Calu3 (cell line): ENCODE measurements around the gene GLP2R. TPM values are rescaled to one million over a fixed set of nuclear protein-coding genes. Genes with fewer than 3 reads are reported as not detected.

Experiments used
- BruUV-seq: library from RNA; stranded (reverse); fragments of 400-500 nt; replicated peaks from 2 replicates; lab custom pipeline; 2021; lab: Mats Ljungman, UMichigan
- CTCF ChIA-PET: fragments of 300-600 bp; sonication (Branson Sonifier 250); formaldehyde crosslinking; loops from one replicate; lab custom pipeline; 2022; ENCODE audit warnings: antibody characterized with exemption; lab: Charles Lee
- DNase-seq: peaks from one replicate; pipeline ENCODE4 v3.0.0; 2022
- H3K27ac Mint-ChIP-seq: one replicate; pipeline ENCODE4 v1.8.0; 2022; ENCODE audit warnings: mixed read lengths; ENCODE audit not compliant: unreplicated experiment
- H3K27me3 Mint-ChIP-seq: one replicate; pipeline ENCODE4 v1.8.0; 2022; ENCODE audit warnings: mixed read lengths; ENCODE audit not compliant: unreplicated experiment
- H3K36me3 Mint-ChIP-seq: one replicate; pipeline ENCODE4 v1.8.0; 2022; ENCODE audit warnings: mild to moderate bottlenecking, moderate library complexity, mixed read lengths; ENCODE audit not compliant: insufficient read depth, unreplicated experiment
- H3K4me1 Mint-ChIP-seq: one replicate; pipeline ENCODE4 v1.8.0; 2022; ENCODE audit warnings: mild to moderate bottlenecking, low read depth, mixed read lengths; ENCODE audit not compliant: unreplicated experiment
- H3K4me3 Mint-ChIP-seq: one replicate; pipeline ENCODE4 v1.8.0; 2022; ENCODE audit warnings: mild to moderate bottlenecking, low read depth, moderate library complexity, mixed read lengths; ENCODE audit not compliant: unreplicated experiment
- H3K9me3 Mint-ChIP-seq: one replicate; pipeline ENCODE4 v1.8.0; 2022; ENCODE audit warnings: low read depth, mixed read lengths; ENCODE audit not compliant: unreplicated experiment
- CTCF ChIP-seq: fragments of 200-600 bp; IDR thresholded peaks from one replicate; pipeline ENCODE4 v1.8.0; 2022; ENCODE audit warnings: antibody characterized with exemption; ENCODE audit not compliant: unreplicated experiment
- intact Hi-C: fragments of 100-400 bp; cut with micrococcal nuclease; formaldehyde crosslinking; loops from one replicate; pipeline ENCODE4 v1.10.0; 2022; ENCODE audit not compliant: unreplicated experiment
- total RNA-seq: library from RNA; stranded (reverse); gene quantifications from 2 replicates; pipeline ENCODE4 v1.2.3, GENCODE V29; 2022

Gene GLP2R
- total RNA-seq, 1 experiment from 2014 or later, result 0.59 TPM

- intact Hi-C loops, result no loop called here
- CTCF ChIA-PET, result no interaction called here
- TF ChIP-seq CTCF, result no peak
- Mint-ChIP-seq H3K27me3 (no peaks in the 10 kb centered on the region), H3K4me3 (no peak overlapping the region), H3K9me3 (no peaks in the 10 kb centered on the region), H3K4me1 (no peaks in the 10 kb centered on the region), H3K27ac (no peak overlapping the region), H3K36me3 (no peaks in the 10 kb centered on the region)
- DNase-seq, result no peak
- no TSS peak for BruUV-seq
Observed at GRCh38 chr17:9931144-9931741, 105.5 kb downstream of the GLP2R start.

- no TSS peak for BruUV-seq
- CTCF ChIA-PET, result no interaction called here
- H3K4me3 Mint-ChIP-seq, result no peak overlapping the region
- H3K4me1 Mint-ChIP-seq, result no peaks in the 10 kb centered on the region
- TF ChIP-seq CTCF, result no peak
- no peak overlapping the region for H3K27ac Mint-ChIP-seq
- H3K36me3 Mint-ChIP-seq, result no peaks in the 10 kb centered on the region
- no peaks in the 10 kb centered on the region for H3K9me3 Mint-ChIP-seq
- H3K27me3 Mint-ChIP-seq, result no peaks in the 10 kb centered on the region
- intact Hi-C loops, result no loop called here
- DNase-seq, result no peak
Observed at GRCh38 chr17:9932491-9932890, 106.8 kb downstream of the GLP2R start.

- H3K4me3 Mint-ChIP-seq, result no peak overlapping the region
- H3K27me3 Mint-ChIP-seq, result no peaks in the 10 kb centered on the region
- no peaks in the 10 kb centered on the region for H3K4me1 Mint-ChIP-seq
- H3K36me3 Mint-ChIP-seq, result no peaks in the 10 kb centered on the region
- H3K9me3 Mint-ChIP-seq, result no peaks in the 10 kb centered on the region
- no peak for TF ChIP-seq CTCF
- DNase-seq, result no peak
- intact Hi-C loops, result no loop called here
- CTCF ChIA-PET, result interaction anchor here (0.7 kb wide), 1 partner anchor 211 kb away, joined by 7 read pairs; no protein-coding TSS in a partner anchor
- no peak overlapping the region for H3K27ac Mint-ChIP-seq
- no TSS peak for BruUV-seq
Observed at GRCh38 chr17:9934331-9934730, 108.6 kb downstream of the GLP2R start.

GRCh38 chr17:9935408-9935807 is 109.7 kb downstream of the GLP2R start:
- no peaks in the 10 kb centered on the region for H3K9me3 Mint-ChIP-seq
- H3K27me3 Mint-ChIP-seq, result no peaks in the 10 kb centered on the region
- TF ChIP-seq CTCF, result no peak

More at GRCh38 chr17:9935408-9935807, 109.7 kb downstream of the GLP2R start:
- no TSS peak for BruUV-seq
- intact Hi-C loops, result no loop called here
- CTCF ChIA-PET, result no interaction called here
- Mint-ChIP-seq H3K36me3 (no peaks in the 10 kb centered on the region), H3K4me3 (no peak overlapping the region), H3K27ac (no peak overlapping the region), H3K4me1 (no peaks in the 10 kb centered on the region)
- DNase-seq, result no peak
